Left ventricle myocardium superior (tissue), 1 donor: ENCODE results near the gene CASS4. TPM values are rescaled to one million over a fixed set of nuclear protein-coding genes. Genes with fewer than 3 reads are reported as not detected.

Experiments used
- ATAC-seq: fragments of 200-7000 bp; cut with Tn5 transposase; one replicate; pipeline ENCODE4 v1.9.1; 2020; ENCODE audit warnings: mild to moderate bottlenecking, moderate library complexity
- DNase-seq: peaks from one replicate; pipeline ENCODE4 v3.0.0-alpha.2; 2020
- intact Hi-C: fragments of 100-400 bp; cut with micrococcal nuclease; formaldehyde crosslinking; loops from one replicate; pipeline ENCODE4 v1.11.0; 2022
- total RNA-seq: library from RNA; stranded (reverse); fragmentation: NEBNext Ultra II Directional; extraction: Animal tissue kit (Norgen Biotek cat#: 25700); gene quantifications from one replicate; pipeline ENCODE4 v1.2.1, GENCODE V29; 2021
- donor health status: DM: no; HTN: yes; CAD: no; lungs with severe emphysema.

Gene CASS4
- total RNA-seq, 1 donor from 2014 or later: 0.55 TPM

DNA sequence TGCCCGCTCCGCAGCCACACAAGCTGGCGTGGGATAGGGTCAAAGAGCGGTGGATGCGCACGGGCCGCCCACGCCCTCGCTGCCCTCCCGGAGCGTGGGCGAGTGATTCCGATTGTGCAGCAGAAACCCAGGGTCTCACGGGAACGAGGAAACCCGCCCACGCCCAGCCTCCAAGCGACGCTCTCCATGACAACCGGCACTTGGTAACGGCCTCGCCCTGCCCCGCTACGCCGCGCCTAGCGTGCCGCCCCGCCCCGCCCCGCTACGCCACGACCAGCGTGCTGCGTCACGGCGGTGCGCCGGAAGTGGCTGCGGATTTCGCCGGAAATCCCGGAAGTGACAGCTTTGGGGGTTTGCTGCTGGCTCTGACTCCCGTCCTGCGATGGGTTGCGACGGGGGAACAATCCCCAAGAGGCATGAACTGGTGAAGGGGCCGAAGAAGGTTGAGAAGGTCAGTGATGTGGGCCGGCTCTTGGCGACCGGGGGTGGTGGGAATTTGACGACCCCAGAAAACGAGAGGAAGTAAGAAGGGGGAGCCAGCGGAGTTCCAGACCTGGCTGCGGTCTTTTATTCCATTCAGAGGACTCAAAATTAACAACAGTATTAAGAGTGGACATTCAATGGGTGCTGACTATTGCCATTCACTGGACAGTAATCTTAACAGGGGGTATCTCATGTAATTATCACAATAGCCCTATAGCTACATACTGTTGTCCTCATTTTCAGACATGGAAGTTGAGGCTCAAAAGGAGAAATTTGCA, 56.4 kb downstream of the CASS4 start, which contains the start of gene RTF2:
RTF2 (plus strand) TSS at position 312 of the 761 bp plus-strand sequence; CDS start at position 383, 71 bp downstream.
- intact Hi-C loops: loop anchor here (5.0 kb wide), 1 partner anchor 71 kb away; no protein-coding TSS in a partner anchor
- ATAC-seq (peak; percentile 100), DNase-seq (peak; percentile 96)

DNA sequence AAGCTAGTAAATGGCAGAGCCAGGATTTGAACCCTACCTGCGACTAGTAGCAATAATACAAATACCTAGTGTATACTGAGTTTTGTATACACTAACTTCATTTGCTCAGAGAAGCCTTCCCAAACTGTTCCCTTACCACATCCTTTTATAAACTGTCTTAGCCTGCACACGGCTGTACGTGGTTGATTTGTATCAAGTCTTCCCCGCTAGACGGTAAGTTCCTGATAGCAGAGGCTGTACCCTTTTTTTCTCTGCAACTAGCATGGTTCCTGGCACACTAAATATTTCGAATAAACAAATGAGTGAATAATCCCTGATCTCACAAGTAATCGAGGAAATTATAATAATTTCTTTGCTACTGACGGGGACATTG, 57.0 kb downstream of the CASS4 start:
- ATAC-seq (no peak), DNase-seq (no peak)
- intact Hi-C loops: loop anchor here (5.0 kb wide), 1 partner anchor 72 kb away; no protein-coding TSS in a partner anchor

DNA sequence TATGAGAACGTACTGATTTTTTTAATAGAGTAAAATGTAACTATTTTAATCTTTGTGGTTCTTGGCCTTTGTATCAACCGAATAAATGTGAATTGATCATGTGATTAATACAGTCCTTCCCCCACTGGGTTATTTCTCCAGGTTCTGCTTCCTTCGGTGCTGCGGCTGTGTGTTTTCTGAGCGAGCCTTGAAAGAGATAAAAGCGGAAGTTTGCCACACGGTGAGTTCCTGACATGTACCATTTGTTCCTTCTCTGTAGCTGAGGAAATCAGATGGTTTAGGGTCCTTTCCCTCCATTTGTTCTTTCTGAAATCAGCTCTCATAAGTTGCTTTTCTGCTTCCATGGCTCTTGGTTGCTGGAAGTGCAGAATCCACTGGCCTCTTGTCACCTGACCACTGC, 71.9 kb downstream of the CASS4 start:
- ATAC-seq (no peak), DNase-seq (no peak)
- intact Hi-C loops: no loop called here

DNA sequence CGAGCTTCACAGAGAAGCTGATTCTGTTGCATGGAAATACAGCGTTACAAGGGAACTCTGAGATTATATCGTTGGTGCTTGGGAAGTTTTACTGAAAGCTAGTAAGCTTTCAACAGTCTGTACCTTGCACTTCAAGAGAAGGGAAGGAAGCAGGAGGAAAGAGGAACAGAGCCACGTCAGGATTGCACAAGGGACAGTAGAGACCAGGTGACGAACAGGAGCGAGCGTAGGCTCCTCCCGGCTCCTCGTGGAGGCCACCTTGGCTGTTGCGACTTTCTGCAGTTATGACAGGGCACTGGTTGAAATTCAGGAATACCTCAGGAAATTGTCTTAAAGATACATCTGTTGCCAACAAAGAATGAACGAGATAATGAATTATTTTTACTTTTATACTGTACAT, 75.2 kb downstream of the CASS4 start:
- ATAC-seq (no peak), DNase-seq (no peak)
- intact Hi-C loops: no loop called here

DNA sequence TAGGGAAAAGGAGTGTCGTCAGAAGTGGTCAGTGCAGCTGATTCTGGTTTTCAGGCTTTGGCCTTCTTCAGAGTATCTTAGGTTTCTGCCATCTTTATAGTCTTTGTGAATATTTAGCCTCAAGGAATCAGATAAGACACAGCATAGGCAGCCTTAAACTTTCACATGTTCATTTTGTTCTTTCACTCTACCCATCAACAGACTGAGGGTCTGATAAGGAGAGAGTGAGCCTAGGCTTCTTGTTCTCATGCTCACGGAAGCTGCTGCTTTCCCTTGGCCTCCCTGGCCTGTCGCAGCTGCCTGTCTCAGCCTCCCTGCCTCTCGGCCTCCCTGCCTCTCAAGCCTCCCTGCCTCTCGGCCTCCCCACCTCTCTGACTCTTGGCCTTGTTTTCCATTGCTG, 76.5 kb downstream of the CASS4 start:
- intact Hi-C loops: no loop called here
- ATAC-seq (no peak), DNase-seq (no peak)

DNA sequence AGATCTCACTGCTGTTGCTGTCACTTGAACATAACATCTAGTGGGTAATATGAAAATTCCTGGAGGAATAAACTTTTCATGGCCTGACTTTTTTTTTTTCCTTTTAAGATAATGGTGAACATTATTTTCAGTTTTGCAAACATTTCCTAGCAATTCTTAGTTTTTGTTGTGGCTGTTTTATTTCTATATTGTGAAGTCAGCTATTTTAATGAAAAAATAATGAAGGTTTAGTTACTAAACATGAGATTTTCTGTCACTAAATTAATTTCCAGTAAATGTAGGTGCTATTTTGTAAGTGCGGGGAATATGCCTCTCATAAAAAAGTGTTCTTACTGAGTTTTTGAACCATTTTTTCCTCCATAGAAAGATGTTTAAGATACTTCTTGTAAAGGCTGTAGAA, 89.1 kb downstream of the CASS4 start:
- intact Hi-C loops: no loop called here
- DNase-seq (no peak), ATAC-seq (no peak)

DNA sequence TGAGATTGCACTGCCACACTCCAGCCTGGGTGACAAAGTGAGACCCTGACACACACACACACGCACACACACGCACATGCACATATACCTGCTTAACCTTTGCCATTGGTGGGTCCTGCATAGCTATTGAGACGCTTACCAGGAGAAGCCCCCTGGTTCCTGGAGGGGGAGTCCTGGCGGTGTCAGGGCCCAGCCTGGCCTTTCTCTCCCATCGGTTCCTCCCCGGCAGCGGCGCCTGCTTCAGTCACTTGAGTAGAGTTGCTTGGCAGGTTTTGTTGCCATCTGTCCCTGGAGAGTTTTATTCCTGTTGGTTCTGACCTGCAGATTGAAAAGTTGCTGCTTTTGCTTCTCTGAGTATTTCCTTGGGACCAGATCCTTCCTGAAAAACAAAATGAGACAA, 91.9 kb downstream of the CASS4 start:
- ATAC-seq (no peak), DNase-seq (no peak)
- intact Hi-C loops: no loop called here

DNA sequence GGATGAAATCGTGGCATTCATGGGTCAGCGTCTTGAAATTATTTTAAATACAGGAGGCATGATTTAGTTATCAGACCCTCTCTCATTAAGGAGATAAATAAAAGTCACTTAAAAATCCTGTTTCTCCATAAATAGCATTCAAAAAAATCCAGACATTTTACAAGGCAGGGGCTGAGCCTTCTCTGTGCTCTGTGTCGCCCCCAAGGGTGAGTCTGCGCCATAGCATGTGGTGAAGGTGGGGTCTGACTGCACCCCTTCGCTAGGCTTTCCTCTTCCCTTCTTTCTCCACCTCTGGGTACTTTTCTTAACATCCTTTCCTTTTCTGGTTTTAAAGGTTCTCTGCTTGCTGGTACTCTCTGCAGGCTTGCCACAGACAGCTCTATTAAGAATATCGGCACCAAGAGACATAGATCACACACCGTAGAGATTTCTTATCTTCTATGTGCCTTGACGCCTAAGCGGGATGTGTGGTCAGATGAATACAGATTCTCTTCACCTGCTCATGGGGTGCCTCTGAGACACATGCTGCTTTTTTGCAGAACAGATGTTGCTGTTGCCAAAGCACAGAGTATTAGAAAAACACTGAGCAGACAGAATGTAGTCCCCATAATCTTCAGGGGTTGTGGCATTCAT, 92.4 kb downstream of the CASS4 start:
- DNase-seq (no peak), ATAC-seq (no peak)
- intact Hi-C loops: no loop called here

DNA sequence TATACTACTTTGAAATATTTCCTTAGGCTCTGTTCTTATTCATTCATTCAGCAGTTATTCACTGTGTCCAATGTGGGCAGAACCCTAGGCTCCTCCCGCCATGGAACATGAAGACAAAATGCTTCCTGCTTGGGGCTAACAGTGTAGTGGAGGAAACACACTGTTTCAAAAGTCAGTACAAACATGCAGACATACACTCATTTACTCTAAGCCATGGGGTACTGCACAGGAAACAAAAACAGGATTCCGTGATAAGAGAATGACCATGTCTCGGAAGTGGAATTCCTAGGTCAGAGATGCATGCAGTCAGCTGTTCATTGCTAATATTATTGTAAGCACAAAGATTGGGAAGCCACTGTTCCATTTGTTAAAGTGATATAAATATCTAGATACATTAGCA, 94.0 kb downstream of the CASS4 start:
- intact Hi-C loops: no loop called here
- DNase-seq: no peak
- no peak for ATAC-seq

Other genes starting within 250 kb of the CASS4 start
- not detected for gene MC3R, start 163.5 kb upstream of the CASS4 start, total RNA-seq
- 58.7 TPM for gene FAM210B, start 53.3 kb upstream of the CASS4 start, total RNA-seq
- gene AURKA, start 20.0 kb upstream of the CASS4 start, total RNA-seq: 7.0 TPM
- gene CSTF1, start 19.6 kb upstream of the CASS4 start, total RNA-seq: 19.5 TPM
- gene RTF2, start 56.4 kb downstream of the CASS4 start, total RNA-seq: 82.4 TPM
- not detected for gene FAM209A, start 112.5 kb downstream of the CASS4 start, total RNA-seq
- gene FAM209B, start 121.0 kb downstream of the CASS4 start, total RNA-seq: not detected
- gene TFAP2C, start 217.0 kb downstream of the CASS4 start, total RNA-seq: 0.20 TPM